Naive thymus-derived CD8-positive, alpha-beta T cell (primary cell): ENCODE data around the gene RADIL. TPM values are rescaled to one million over a fixed set of nuclear protein-coding genes. Genes with fewer than 3 reads are reported as not detected.
"Not testable (repeated sequence)": the region's sequence is repeated elsewhere in the genome, so short reads cannot be mapped to it uniquely, and the experiment has no call there.

Source experiments
- ATAC-seq, 2 donors: fragments of 150-1000 bp; cut with Tn5 transposase in 1 of 2; sonication (Bioruptor Pico), chemical (Tn5 transposase) in 1 of 2; 1 replicate in 1 of 2; 2 replicates in 1 of 2; pipeline ENCODE4 v1.10.0; 2021; ENCODE audit warnings: mild to moderate bottlenecking in 2 of 2, moderate library complexity in 2 of 2
- POLR2A ChIA-PET: fragments of 350-600 bp; sonication (Branson Sonifier 250); formaldehyde crosslinking; loops from one replicate; lab custom pipeline; 2021; ENCODE audit warnings: antibody characterized with exemption; lab: Charles Lee
- DNase-seq, 10 donors: peaks; one replicate each; pipeline versions ENCODE4 v3.0.0 to v3.0.0-alpha.2; 2020 to 2022
- H3K27ac Mint-ChIP-seq, 10 donors: one replicate each; pipeline ENCODE4 v1.8.0; 2020 to 2022; ENCODE audit warnings: mild to moderate bottlenecking in 10 of 10, mixed read lengths in 10 of 10, moderate library complexity in 4 of 10, inconsistent platforms in 1 of 10
- H3K27me3 Mint-ChIP-seq, 5 donors: one replicate each; pipeline ENCODE4 v1.8.0; 2021 to 2022; ENCODE audit warnings: mixed read lengths in 5 of 5
- H3K36me3 Mint-ChIP-seq, 3 donors: one replicate each; pipeline ENCODE4 v1.8.0; 2020 to 2022; ENCODE audit warnings: mixed read lengths in 3 of 3, mild to moderate bottlenecking in 2 of 3, inconsistent platforms in 1 of 3
- H3K4me1 Mint-ChIP-seq, 4 donors: one replicate each; pipeline ENCODE4 v1.8.0; 2021 to 2022; ENCODE audit warnings: mixed read lengths in 4 of 4
- H3K4me3 Mint-ChIP-seq, 10 donors: one replicate each; pipeline ENCODE4 v1.8.0; 2020 to 2022; ENCODE audit warnings: mild to moderate bottlenecking in 10 of 10, mixed read lengths in 10 of 10, moderate library complexity in 6 of 10, inconsistent platforms in 1 of 10
- H3K9me3 Mint-ChIP-seq, 9 donors: one replicate each; pipeline ENCODE4 v1.8.0; 2020 to 2022; ENCODE audit warnings: mixed read lengths in 9 of 9, mild to moderate bottlenecking in 3 of 9, inconsistent platforms in 1 of 9, moderate library complexity in 1 of 9
- polyA plus RNA-seq, 3 donors: library from polyadenylated mRNA; unstranded; fragments of 300-500 nt; fragmentation: Illumina TruSeq; gene quantifications; one replicate each; pipeline ENCODE4 v1.2.3, GENCODE V29; 2021
- total RNA-seq, 8 experiments: library from RNA in 2 of 8; stranded (reverse) in 2 of 8; gene quantifications; one replicate each; pipeline ENCODE4 v1.2.3 and lab custom pipeline; 2021 to 2026

RADIL gene
- total and polyA plus RNA-seq, 5 experiments from 2014 or later: 0.02 to 0.18 (median 0.07) TPM; not detected in 2

DNA sequence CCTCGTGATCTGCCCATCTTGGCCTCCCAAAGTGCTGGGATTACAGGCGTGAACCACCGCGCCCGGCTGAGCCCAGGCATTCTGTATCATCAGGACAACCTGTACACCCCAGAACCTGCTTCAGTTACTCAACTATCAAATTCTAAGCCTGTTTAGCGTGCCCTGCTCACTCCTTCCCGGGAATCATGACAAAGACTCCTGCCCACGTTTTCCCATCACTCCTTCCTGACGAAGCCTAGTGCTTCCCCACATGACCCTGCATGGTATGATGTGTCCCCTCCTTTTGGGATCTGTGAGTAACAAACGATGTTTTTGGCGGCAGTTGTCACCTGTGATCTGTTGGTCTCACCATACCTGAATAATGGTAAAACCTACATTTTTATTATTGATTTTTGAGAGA, 12.2 kb upstream of the RADIL start:
- Mint-ChIP-seq H3K9me3 (peaks cover 0 to 8% (median 5%) of the 10 kb centered on the region in 9 donors), H3K4me3 (no peak overlapping the region), H3K4me1 (no peaks in the 10 kb centered on the region), H3K27ac (no peak overlapping the region), H3K36me3 (peaks cover 0 to 8% (median 0%) of the 10 kb centered on the region in 3 donors), H3K27me3 (peaks cover 2 to 22% (median 6%) of the 10 kb centered on the region in 5 donors)
- POLR2A ChIA-PET: no interaction called here
- DNase-seq: no peak
- no peak for ATAC-seq

GRCh38 chr7:4894482-4894881, 11.0 kb upstream of the RADIL start:
- Mint-ChIP-seq H3K36me3 (peaks cover 0 to 8% (median 0%) of the 10 kb centered on the region in 3 donors), H3K9me3 (peaks cover 0 to 8% (median 5%) of the 10 kb centered on the region in 9 donors), H3K4me1 (no peaks in the 10 kb centered on the region), H3K4me3 (no peak overlapping the region), H3K27me3 (peaks cover 0 to 10% (median 6%) of the 10 kb centered on the region in 5 donors), H3K27ac (no peak overlapping the region)
- POLR2A ChIA-PET: no interaction called here
- no peak for ATAC-seq
- no peak for DNase-seq

GRCh38 chr7:4893929-4894475, 10.5 kb upstream of the RADIL start:
- POLR2A ChIA-PET: no interaction called here

DNA sequence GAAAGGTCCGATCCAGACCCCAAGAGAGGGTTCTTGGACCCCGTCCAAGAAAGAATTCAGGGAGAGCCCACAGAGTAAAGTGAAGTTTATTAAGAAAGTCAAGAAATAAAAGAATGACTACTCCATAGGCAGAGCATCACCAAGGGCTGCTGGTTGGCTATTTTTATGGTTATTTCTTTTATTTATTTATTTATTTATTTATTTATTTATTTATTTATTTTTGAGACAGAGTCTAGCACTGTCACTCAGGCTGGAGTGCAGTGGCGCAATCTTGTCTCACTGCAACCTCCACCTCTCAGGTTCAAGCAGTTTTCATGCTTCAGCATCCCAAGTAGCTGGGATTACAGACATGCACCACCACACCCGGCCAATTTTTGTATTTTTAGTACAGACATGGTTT, 9.7 kb upstream of the RADIL start:
- H3K4me1 Mint-ChIP-seq, DNase-seq, ATAC-seq, H3K36me3 Mint-ChIP-seq, H3K27ac Mint-ChIP-seq, POLR2A ChIA-PET, H3K4me3 Mint-ChIP-seq, H3K9me3 Mint-ChIP-seq: not testable (repeated sequence)
- peaks cover 4 to 10% (median 8%) of the 10 kb centered on the region in 5 donors for H3K27me3 Mint-ChIP-seq

More at GRCh38 chr7:4893929-4894475, 10.5 kb upstream of the RADIL start:
- H3K4me3 Mint-ChIP-seq: no peak overlapping the region
- peaks cover 1 to 14% (median 8%) of the 10 kb centered on the region in 5 donors for H3K27me3 Mint-ChIP-seq
- peaks cover 0 to 8% (median 5%) of the 10 kb centered on the region in 9 donors for H3K9me3 Mint-ChIP-seq
- no peaks in the 10 kb centered on the region for H3K4me1 Mint-ChIP-seq
- peaks cover 0 to 8% (median 0%) of the 10 kb centered on the region in 3 donors for H3K36me3 Mint-ChIP-seq
- no peak for ATAC-seq
- no peak for DNase-seq
- no peak overlapping the region for H3K27ac Mint-ChIP-seq

GRCh38 chr7:4891522-4891921, 8.0 kb upstream of the RADIL start:
- peaks cover 8 to 19% (median 10%) of the 10 kb centered on the region in 5 donors for H3K27me3 Mint-ChIP-seq
- H3K27ac Mint-ChIP-seq, H3K4me3 Mint-ChIP-seq, H3K4me1 Mint-ChIP-seq, DNase-seq, H3K9me3 Mint-ChIP-seq, POLR2A ChIA-PET, ATAC-seq, H3K36me3 Mint-ChIP-seq: not testable (repeated sequence)

DNA sequence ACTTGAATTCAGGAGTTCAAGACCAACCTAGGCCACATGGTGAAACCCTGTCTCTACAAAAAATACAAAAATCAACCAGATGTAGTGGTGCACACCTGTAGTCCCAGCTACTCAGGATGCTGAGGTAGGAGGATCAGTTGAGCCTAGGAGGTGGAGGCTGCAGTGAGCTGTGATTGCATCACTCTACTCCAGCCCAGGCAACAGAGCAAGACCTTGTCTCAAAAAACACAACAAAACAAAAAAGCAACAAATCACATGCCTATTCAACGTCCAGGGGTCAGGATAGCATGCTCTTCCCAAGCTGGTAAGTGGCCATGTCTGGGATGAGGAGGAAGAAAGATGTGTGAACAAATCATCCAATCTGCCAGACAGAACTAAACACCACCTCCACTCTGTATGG, 6.2 kb upstream of the RADIL start:
- POLR2A ChIA-PET: no interaction called here
- DNase-seq: no peak
- H3K27me3 Mint-ChIP-seq: peaks cover 7 to 19% (median 10%) of the 10 kb centered on the region in 5 donors
- no peak overlapping the region for H3K4me3 Mint-ChIP-seq
- peaks cover 0 to 7% (median 5%) of the 10 kb centered on the region in 9 donors for H3K9me3 Mint-ChIP-seq
- no peak overlapping the region for H3K27ac Mint-ChIP-seq
- H3K36me3 Mint-ChIP-seq: peaks cover 0 to 5% (median 0%) of the 10 kb centered on the region in 3 donors
- H3K4me1 Mint-ChIP-seq: no peaks in the 10 kb centered on the region
- no peak for ATAC-seq

GRCh38 chr7:4888161-4888560, 4.6 kb upstream of the RADIL start:
- no peak for ATAC-seq
- H3K36me3 Mint-ChIP-seq: no peaks in the 10 kb centered on the region
- POLR2A ChIA-PET: no interaction called here
- no peak for DNase-seq
- peaks cover 0 to 5% (median 2%) of the 10 kb centered on the region in 4 donors for H3K4me1 Mint-ChIP-seq
- no peak overlapping the region for H3K27ac Mint-ChIP-seq
- H3K9me3 Mint-ChIP-seq: no peaks in the 10 kb centered on the region
- no peak overlapping the region for H3K4me3 Mint-ChIP-seq
- peaks cover 7 to 19% (median 17%) of the 10 kb centered on the region in 5 donors for H3K27me3 Mint-ChIP-seq

- H3K27ac Mint-ChIP-seq: no peak overlapping the region
- H3K36me3 Mint-ChIP-seq: no peaks in the 10 kb centered on the region
- H3K9me3 Mint-ChIP-seq: no peaks in the 10 kb centered on the region
- no peak overlapping the region for H3K4me3 Mint-ChIP-seq
- POLR2A ChIA-PET: no interaction called here
- no peak for ATAC-seq
- H3K4me1 Mint-ChIP-seq: peaks cover 6 to 17% (median 13%) of the 10 kb centered on the region in 4 donors
- peaks cover 12 to 31% (median 29%) of the 10 kb centered on the region in 5 donors for H3K27me3 Mint-ChIP-seq
- no peak for DNase-seq
Observed at GRCh38 chr7:4886671-4887070, 3.2 kb upstream of the RADIL start.

- no peak for ATAC-seq
- POLR2A ChIA-PET: no interaction called here
Observed at GRCh38 chr7:4885317-4885807, 1.8 kb upstream of the RADIL start.

GRCh38 chr7:4884164-4884563, 648 bp upstream of the RADIL start:
- no peaks in the 10 kb centered on the region for H3K36me3 Mint-ChIP-seq
- DNase-seq: no peak
- H3K4me3 Mint-ChIP-seq: peak overlapping the region in 8 of 10 donors; percentile 17 to 68 (median 40)
- H3K27me3 Mint-ChIP-seq: peaks cover 13 to 45% (median 29%) of the 10 kb centered on the region in 5 donors
- ATAC-seq: no peak
- H3K9me3 Mint-ChIP-seq: no peaks in the 10 kb centered on the region
- H3K4me1 Mint-ChIP-seq: peaks cover 6 to 17% (median 13%) of the 10 kb centered on the region in 4 donors
- POLR2A ChIA-PET: interaction anchor here (0.6 kb wide), 1 partner anchor 151 kb away, joined by 3 read pairs; no protein-coding TSS in a partner anchor
- no peak overlapping the region for H3K27ac Mint-ChIP-seq

More at GRCh38 chr7:4885317-4885807, 1.8 kb upstream of the RADIL start:
- Mint-ChIP-seq H3K4me3 (no peak overlapping the region), H3K27me3 (peaks cover 12 to 34% (median 31%) of the 10 kb centered on the region in 5 donors), H3K4me1 (peaks cover 6 to 17% (median 13%) of the 10 kb centered on the region in 4 donors), H3K27ac (no peak overlapping the region), H3K9me3 (no peaks in the 10 kb centered on the region), H3K36me3 (no peaks in the 10 kb centered on the region)
- DNase-seq: no peak

DNA sequence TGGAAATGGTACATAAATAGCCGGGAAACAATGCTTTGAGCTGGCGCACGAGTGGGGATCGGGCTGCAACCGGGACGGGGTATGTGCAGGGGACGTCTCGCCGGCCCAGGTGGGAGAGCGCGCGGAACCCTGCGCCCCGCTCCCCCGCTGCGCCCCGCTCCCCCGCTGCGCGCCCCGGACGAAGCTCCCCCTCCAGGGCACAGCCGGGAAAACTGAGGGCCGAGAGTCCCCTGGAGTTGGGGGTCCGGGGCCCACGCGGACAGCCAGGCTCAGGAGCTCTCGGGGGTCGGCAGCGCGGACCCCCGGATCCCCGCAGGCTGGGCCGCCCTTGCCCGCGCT, 514 bp downstream of the RADIL start:
- H3K4me3 Mint-ChIP-seq: peak overlapping the region; percentile 66 to 86 (median 70)
- no peaks in the 10 kb centered on the region for H3K36me3 Mint-ChIP-seq
- peaks cover 11 to 49% (median 27%) of the 10 kb centered on the region in 5 donors for H3K27me3 Mint-ChIP-seq
- DNase-seq: no peak
- H3K9me3 Mint-ChIP-seq: no peaks in the 10 kb centered on the region
- peaks cover 6 to 17% (median 13%) of the 10 kb centered on the region in 4 donors for H3K4me1 Mint-ChIP-seq
- POLR2A ChIA-PET: interaction anchor here (0.6 to 1.0 kb wide), 2 partner anchors 52 to 1670 kb away, joined by 3 read pairs; no protein-coding TSS in a partner anchor
- ATAC-seq: peak in 1 of 2 donors; percentile 13
- H3K27ac Mint-ChIP-seq: peak overlapping the region in 2 of 10 donors; percentile 3 to 15

- Mint-ChIP-seq H3K27ac (peak overlapping the region in 2 of 10 donors; percentile 3 to 15), H3K4me1 (peaks cover 6 to 17% (median 13%) of the 10 kb centered on the region in 4 donors), H3K27me3 (peaks cover 12 to 52% (median 27%) of the 10 kb centered on the region in 5 donors), H3K36me3 (no peaks in the 10 kb centered on the region), H3K9me3 (no peaks in the 10 kb centered on the region), H3K4me3 (peak overlapping the region; percentile 66 to 86 (median 70))
- POLR2A ChIA-PET: interaction anchor here (0.6 to 1.0 kb wide), 2 partner anchors 51 to 1669 kb away, joined by 3 read pairs; no protein-coding TSS in a partner anchor
- DNase-seq (peak in 1 of 10 donors; percentile 3), ATAC-seq (no peak)
Observed at GRCh38 chr7:4882169-4883032, 1.1 kb downstream of the RADIL start.
